SH-SY5Y (cell line): ENCODE measurements around the gene MAT2A.

Experiments
- GATA2 ChIP-seq: IDR thresholded peaks from 2 replicates; pipeline ENCODE4 v1.6.1; 2011; ENCODE audit warnings: mild to moderate bottlenecking, low read depth, low read length
- GATA3 ChIP-seq: IDR thresholded peaks from 2 replicates; pipeline ENCODE4 v1.6.1; 2011; ENCODE audit warnings: low read depth, mild to moderate bottlenecking, low read length, moderate library complexity

DNA sequence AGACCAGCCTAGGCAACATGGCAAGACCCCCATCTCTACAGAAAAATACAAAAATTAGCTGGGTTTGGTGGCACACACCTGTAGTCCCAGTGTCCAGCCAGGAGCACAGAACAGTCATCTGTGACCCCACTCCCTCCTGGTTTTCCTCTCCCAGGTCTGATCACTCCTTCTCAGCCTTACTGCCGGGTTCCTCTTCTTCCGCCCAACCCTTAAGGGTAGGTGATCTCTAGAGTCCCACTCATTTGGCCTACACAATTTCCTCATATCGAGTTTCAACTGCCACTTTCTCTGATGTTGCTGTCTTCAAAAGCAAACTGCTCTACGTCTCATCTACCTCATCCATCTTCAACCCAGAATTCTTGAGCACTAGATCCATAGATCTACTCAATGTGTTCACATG lies 13.4 kb upstream of the MAT2A start:
- TF ChIP-seq GATA2, result no peak
- no peak for TF ChIP-seq GATA3
